ENCODE data around the gene WDR7.

- TF ChIP-seq REST (IDR thresholded peaks at IDR 0.05; ENCODE audit: low read depth) (no peak), CREB1 (IDR thresholded peaks at IDR 0.05; ENCODE audit: low read depth) (no peak), TAF1 (IDR thresholded peaks at IDR 0.05; ENCODE audit: low read depth) (no peak), NFIC (IDR thresholded peaks at IDR 0.05) (no peak), MAX (IDR thresholded peaks at IDR 0.05) (no peak), TCF12 (IDR thresholded peaks at IDR 0.05; ENCODE audit: low read depth) (no peak), RAD21 (IDR thresholded peaks at IDR 0.05; ENCODE audit: low read depth) (no peak), USF1 (IDR thresholded peaks at IDR 0.05) (no peak), YY1 (IDR thresholded peaks at IDR 0.05; ENCODE audit: low read depth) (no peak), EP300 (IDR thresholded peaks at IDR 0.05; ENCODE audit: borderline replicate concordance) (no peak), EGR1 (IDR thresholded peaks at IDR 0.05) (no peak), ZBTB7A (IDR thresholded peaks at IDR 0.05; ENCODE audit: low read depth) (no peak), CEBPB (IDR thresholded peaks at IDR 0.05) (no peak)
Measured at GRCh38 chr18:57057890-57058289, 406.7 kb downstream of the WDR7 start.
